GM23338 (cell line): ENCODE data around the gene TMEM212. TPM values are rescaled to one million over a fixed set of nuclear protein-coding genes. Genes with fewer than 3 reads are reported as not detected.

Experiments used
- ATAC-seq: fragments of 200-7000 bp; cut with Tn5 transposase; 3 replicates; pipeline ENCODE4 v1.9.1; 2020
- DNase-seq: peaks from one replicate; pipeline ENCODE4 v3.0.0-alpha.2; 2015; ENCODE audit warnings: low spot score
- H2AFZ ChIP-seq: fragments of 200-600 bp; sonication (generic); 2 replicates; pipeline ENCODE4 v1.8.0; 2016; ENCODE audit warnings: antibody characterized with exemption, mild to moderate bottlenecking, moderate library complexity
- H3F3A ChIP-seq: fragments of 200-600 bp; sonication (generic); replicated peaks from 2 replicates; pipeline ENCODE4 v1.8.0; 2017; ENCODE audit warnings: antibody characterized with exemption, mixed run types, low read depth
- H3K27ac ChIP-seq: fragments of 200-600 bp; sonication (generic); 2 replicates; pipeline ENCODE4 v1.6.1; 2016; ENCODE audit warnings: low read depth
- H3K27me3 ChIP-seq: fragments of 200-600 bp; sonication (generic); 2 replicates; pipeline ENCODE4 v1.8.0; 2016; ENCODE audit warnings: mild to moderate bottlenecking, mixed run types, moderate library complexity; ENCODE audit not compliant: insufficient read depth
- H3K36me3 ChIP-seq: fragments of 200-600 bp; sonication (generic); 2 replicates; pipeline ENCODE4 v1.8.0; 2016; ENCODE audit warnings: mild to moderate bottlenecking; ENCODE audit not compliant: insufficient read depth
- H3K4me1 ChIP-seq: fragments of 200-600 bp; sonication (generic); 2 replicates; pipeline ENCODE4 v1.8.0; 2016; ENCODE audit warnings: mild to moderate bottlenecking, moderate library complexity; ENCODE audit not compliant: insufficient read depth
- H3K4me2 ChIP-seq: fragments of 200-600 bp; sonication (generic); 2 replicates; pipeline ENCODE4 v1.7.1; 2017; ENCODE audit warnings: mixed run types
- H3K4me3 ChIP-seq: fragments of 200-600 bp; sonication (generic); 2 replicates; pipeline ENCODE4 v1.6.1; 2016; ENCODE audit warnings: mixed run types
- H3K79me2 ChIP-seq: fragments of 200-600 bp; sonication (generic); replicated peaks from 2 replicates; pipeline ENCODE4 v1.8.0; 2017; ENCODE audit warnings: mild to moderate bottlenecking; ENCODE audit not compliant: insufficient read depth
- H3K9me2 ChIP-seq: fragments of 200-600 bp; sonication (generic); 2 replicates; pipeline ENCODE4 v1.8.0; 2017; ENCODE audit not compliant: insufficient read depth
- H4K20me1 ChIP-seq: fragments of 200-600 bp; sonication (generic); replicated peaks from 2 replicates; pipeline ENCODE4 v1.8.0; 2017; ENCODE audit warnings: mild to moderate bottlenecking; ENCODE audit not compliant: insufficient read depth
- H3K27ac Mint-ChIP-seq: 2 replicates; pipeline ENCODE4 v1.8.0; 2020; ENCODE audit warnings: inconsistent platforms, mild to moderate bottlenecking, moderate library complexity, mixed read lengths
- H3K27me3 Mint-ChIP-seq: 3 replicates; pipeline ENCODE4 v1.8.0; 2022; ENCODE audit warnings: low read depth, mild to moderate bottlenecking, moderate library complexity, mixed read lengths, inconsistent platforms; ENCODE audit not compliant: insufficient read depth, poor library complexity
- H3K36me3 Mint-ChIP-seq: 3 replicates; pipeline ENCODE4 v1.8.0; 2021; ENCODE audit warnings: low read depth, mild to moderate bottlenecking, inconsistent platforms, moderate library complexity, mixed read lengths
- H3K4me1 Mint-ChIP-seq: 3 replicates; pipeline ENCODE4 v1.8.0; 2020; ENCODE audit warnings: mild to moderate bottlenecking, inconsistent platforms, mixed read lengths
- H3K4me3 Mint-ChIP-seq: 3 replicates; pipeline ENCODE4 v1.8.0; 2021; ENCODE audit warnings: moderate library complexity, mild to moderate bottlenecking, inconsistent platforms, mixed read lengths
- H3K9me3 Mint-ChIP-seq: 3 replicates; pipeline ENCODE4 v1.8.0; 2020; ENCODE audit warnings: moderate library complexity, mild to moderate bottlenecking, inconsistent platforms, mixed read lengths
- EZH2 ChIP-seq: fragments of 200-600 bp; sonication (generic); IDR thresholded peaks from one replicate; pipeline ENCODE4 v1.8.0; 2017; ENCODE audit warnings: antibody characterized with exemption, mild to moderate bottlenecking, low read depth; ENCODE audit not compliant: unreplicated experiment
- EZH2phosphoT487 ChIP-seq: fragments of 200-600 bp; sonication (generic); IDR thresholded peaks from one replicate; pipeline ENCODE4 v1.8.1; 2018; ENCODE audit warnings: antibody characterized with exemption; ENCODE audit not compliant: unreplicated experiment
- JUNB ChIP-seq: IDR thresholded peaks from one replicate; pipeline ENCODE4 v1.6.1; 2016; ENCODE audit warnings: antibody characterized with exemption; ENCODE audit not compliant: unreplicated experiment
- NANOG ChIP-seq: IDR thresholded peaks from 2 replicates; pipeline ENCODE4 v1.6.1; 2016; ENCODE audit warnings: antibody characterized with exemption, borderline replicate concordance
- POLR2AphosphoS5 ChIP-seq: IDR thresholded peaks from 2 replicates; pipeline ENCODE4 v1.6.1; 2016; ENCODE audit warnings: antibody characterized with exemption, low read depth
- ZNF114 ChIP-seq: fragments of 250-450 bp; sonication (Bioruptor Pico); IDR thresholded peaks from 2 replicates; pipeline ENCODE4 v1.5.0; 2020; ENCODE audit warnings: mild to moderate bottlenecking, moderate library complexity
- ZNF462 ChIP-seq: fragments of 250-450 bp; sonication (Bioruptor Pico); IDR thresholded peaks from 2 replicates; pipeline ENCODE4 v1.5.0; 2020; ENCODE audit warnings: mild to moderate bottlenecking, moderate library complexity
- polyA plus RNA-seq: library from polyadenylated mRNA; unstranded; fragments of >200 nt; fragmentation: Nextera tagmentation; extraction: Ambion mirVana; gene quantifications from 2 replicates; pipeline ENCODE4 v1.2.1, GENCODE V29; 2016
- total RNA-seq: library from RNA; depleted of rRNA; stranded (reverse); fragments of >200 nt; shearing (Covaris generic); gene quantifications from 2 replicates; pipeline ENCODE4 v1.2.3, GENCODE V29; 2014
- TF ChIP-seq, protein P1 (sequence below): IDR thresholded peaks from 2 replicates; pipeline ENCODE4 v1.6.1; 2016; ENCODE audit warnings: antibody characterized with exemption
- TF ChIP-seq, protein P2 (sequence below): IDR thresholded peaks from one replicate; pipeline ENCODE4 v1.6.1; 2018; ENCODE audit warnings: antibody characterized with exemption; ENCODE audit not compliant: unreplicated experiment

TMEM212 gene
- total and polyA plus RNA-seq, 2 experiments from 2014 or later = not detected

GRCh38 chr3:171845481-171846284, 2.5 kb downstream of the TMEM212 start (continued):
- TF ChIP-seq ZNF462 (CRISPR knock-in tag) = no peak
- TF ChIP-seq, protein P1, sequence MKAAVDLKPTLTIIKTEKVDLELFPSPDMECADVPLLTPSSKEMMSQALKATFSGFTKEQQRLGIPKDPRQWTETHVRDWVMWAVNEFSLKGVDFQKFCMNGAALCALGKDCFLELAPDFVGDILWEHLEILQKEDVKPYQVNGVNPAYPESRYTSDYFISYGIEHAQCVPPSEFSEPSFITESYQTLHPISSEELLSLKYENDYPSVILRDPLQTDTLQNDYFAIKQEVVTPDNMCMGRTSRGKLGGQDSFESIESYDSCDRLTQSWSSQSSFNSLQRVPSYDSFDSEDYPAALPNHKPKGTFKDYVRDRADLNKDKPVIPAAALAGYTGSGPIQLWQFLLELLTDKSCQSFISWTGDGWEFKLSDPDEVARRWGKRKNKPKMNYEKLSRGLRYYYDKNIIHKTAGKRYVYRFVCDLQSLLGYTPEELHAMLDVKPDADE = no peak

DNA sequence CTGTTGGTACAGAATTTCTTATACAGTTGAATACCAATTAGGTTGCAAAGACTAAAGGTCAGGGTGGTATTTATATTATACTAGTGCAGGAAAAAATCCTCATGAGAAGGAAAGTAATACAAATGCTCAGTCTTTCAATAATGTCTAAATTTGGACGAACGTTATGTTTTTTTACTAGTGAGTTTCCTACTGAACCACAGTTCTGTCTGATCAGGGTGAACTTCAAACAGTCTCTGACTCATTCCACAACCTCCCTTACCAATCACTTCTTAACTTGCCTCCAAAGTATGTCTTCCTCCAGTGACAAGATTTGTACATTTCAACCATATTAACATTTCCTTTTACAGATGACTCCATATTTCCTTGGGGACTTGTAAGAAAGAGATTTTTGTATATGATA, 3.4 kb downstream of the TMEM212 start:
- DNase-seq = no peak
- no peaks in the 10 kb centered on the region; the same call in 1 of the 2 replicates for H3K4me1 ChIP-seq
- no peaks in the 10 kb centered on the region for H3K27me3 ChIP-seq
- H3K27ac ChIP-seq = no peak overlapping the region
- H3K4me3 ChIP-seq = no peak overlapping the region
- no peaks in the 10 kb centered on the region for H3F3A ChIP-seq
- Mint-ChIP-seq H3K27me3 (no peaks in the 10 kb centered on the region), H3K36me3 (no peaks in the 10 kb centered on the region), H3K4me1 (peaks cover 7% of the 10 kb centered on the region; the same call in 2 of the 3 replicates), H3K4me3 (no peak overlapping the region), H3K27ac (no peak overlapping the region), H3K9me3 (no peaks in the 10 kb centered on the region; the same call in 2 of the 3 replicates)
- no peak for ATAC-seq
- H3K36me3 ChIP-seq = no peaks in the 10 kb centered on the region
- no peaks in the 10 kb centered on the region for H3K79me2 ChIP-seq
- H3K9me2 ChIP-seq = no peaks in the 10 kb centered on the region
- no peaks in the 10 kb centered on the region for H4K20me1 ChIP-seq
- no peak overlapping the region for H2AFZ ChIP-seq
- no peak overlapping the region for H3K4me2 ChIP-seq
- TF ChIP-seq JUNB (no peak), EZH2 (no peak), POLR2AphosphoS5 (no peak), EZH2phosphoT487 (no peak), NANOG (no peak), ZNF114 (no peak)
- TF ChIP-seq, protein P1 = no peak
- TF ChIP-seq, protein P2, sequence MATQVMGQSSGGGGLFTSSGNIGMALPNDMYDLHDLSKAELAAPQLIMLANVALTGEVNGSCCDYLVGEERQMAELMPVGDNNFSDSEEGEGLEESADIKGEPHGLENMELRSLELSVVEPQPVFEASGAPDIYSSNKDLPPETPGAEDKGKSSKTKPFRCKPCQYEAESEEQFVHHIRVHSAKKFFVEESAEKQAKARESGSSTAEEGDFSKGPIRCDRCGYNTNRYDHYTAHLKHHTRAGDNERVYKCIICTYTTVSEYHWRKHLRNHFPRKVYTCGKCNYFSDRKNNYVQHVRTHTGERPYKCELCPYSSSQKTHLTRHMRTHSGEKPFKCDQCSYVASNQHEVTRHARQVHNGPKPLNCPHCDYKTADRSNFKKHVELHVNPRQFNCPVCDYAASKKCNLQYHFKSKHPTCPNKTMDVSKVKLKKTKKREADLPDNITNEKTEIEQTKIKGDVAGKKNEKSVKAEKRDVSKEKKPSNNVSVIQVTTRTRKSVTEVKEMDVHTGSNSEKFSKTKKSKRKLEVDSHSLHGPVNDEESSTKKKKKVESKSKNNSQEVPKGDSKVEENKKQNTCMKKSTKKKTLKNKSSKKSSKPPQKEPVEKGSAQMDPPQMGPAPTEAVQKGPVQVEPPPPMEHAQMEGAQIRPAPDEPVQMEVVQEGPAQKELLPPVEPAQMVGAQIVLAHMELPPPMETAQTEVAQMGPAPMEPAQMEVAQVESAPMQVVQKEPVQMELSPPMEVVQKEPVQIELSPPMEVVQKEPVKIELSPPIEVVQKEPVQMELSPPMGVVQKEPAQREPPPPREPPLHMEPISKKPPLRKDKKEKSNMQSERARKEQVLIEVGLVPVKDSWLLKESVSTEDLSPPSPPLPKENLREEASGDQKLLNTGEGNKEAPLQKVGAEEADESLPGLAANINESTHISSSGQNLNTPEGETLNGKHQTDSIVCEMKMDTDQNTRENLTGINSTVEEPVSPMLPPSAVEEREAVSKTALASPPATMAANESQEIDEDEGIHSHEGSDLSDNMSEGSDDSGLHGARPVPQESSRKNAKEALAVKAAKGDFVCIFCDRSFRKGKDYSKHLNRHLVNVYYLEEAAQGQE = no peak
